Endothelial cell of umbilical vein (primary cell): Measurements from ENCODE around the gene MAN1A2.

ENCODE experiments used
- EZH2 ChIP-seq: IDR thresholded peaks from 2 replicates; pipeline ENCODE4 v1.6.1; 2012; ENCODE audit warnings: borderline replicate concordance, low read depth, mild to moderate bottlenecking, moderate library complexity, low read length, inconsistent platforms; ENCODE audit not compliant: severe bottlenecking
- FOS ChIP-seq: IDR thresholded peaks from 2 replicates; pipeline ENCODE4 v1.6.1; 2011; ENCODE audit warnings: mild to moderate bottlenecking, low read length, moderate library complexity, borderline replicate concordance; ENCODE audit not compliant: insufficient read depth
- POLR2A ChIP-seq: IDR thresholded peaks from 2 replicates; pipeline ENCODE4 v1.6.1; 2012; ENCODE audit warnings: low read depth, mild to moderate bottlenecking, control low read depth, low read length
- POLR2AphosphoS5 ChIP-seq: IDR thresholded peaks from 2 replicates; pipeline ENCODE4 v1.6.1; 2012; ENCODE audit warnings: low read depth, mild to moderate bottlenecking, control low read depth, low read length, moderate library complexity; ENCODE audit not compliant: insufficient read depth
- TF ChIP-seq, protein P1 (sequence below), 2 donors: IDR thresholded peaks; 1 replicate in 1 of 2; 2 replicates in 1 of 2; pipeline ENCODE4 v1.5.1; 2011; ENCODE audit warnings: low read length in 2 of 2, mild to moderate bottlenecking in 2 of 2, moderate library complexity in 2 of 2, control low read depth in 1 of 2, inconsistent platforms in 1 of 2, low read depth in 1 of 2; ENCODE audit not compliant: insufficient read depth in 1 of 2; ENCODE audit errors: extremely low read depth in 1 of 2
- TF ChIP-seq, protein P2 (sequence below): IDR thresholded peaks from 2 replicates; pipeline ENCODE4 v1.6.1; 2011; ENCODE audit not compliant: insufficient read depth, insufficient read length

DNA sequence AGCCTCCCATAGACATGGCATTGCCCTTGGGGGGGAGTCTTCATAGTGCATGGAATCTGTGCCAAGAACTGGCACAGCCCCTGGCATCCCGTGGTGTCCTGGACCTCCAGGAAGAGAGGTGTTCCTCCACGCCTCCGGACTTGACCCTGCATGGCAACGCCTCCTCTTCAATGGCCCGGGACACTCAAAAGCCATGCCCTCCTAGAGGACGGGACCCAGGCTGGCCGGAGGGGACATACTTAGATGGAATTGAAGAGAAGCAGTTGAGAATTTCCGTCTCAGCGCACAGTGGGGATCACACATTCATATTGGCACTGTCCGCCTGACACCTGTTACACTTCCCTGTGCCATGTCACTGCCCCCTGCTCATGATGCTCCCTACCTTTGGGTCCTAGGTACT is 200.2 kb downstream of the MAN1A2 start:
- TF ChIP-seq, protein P1, sequence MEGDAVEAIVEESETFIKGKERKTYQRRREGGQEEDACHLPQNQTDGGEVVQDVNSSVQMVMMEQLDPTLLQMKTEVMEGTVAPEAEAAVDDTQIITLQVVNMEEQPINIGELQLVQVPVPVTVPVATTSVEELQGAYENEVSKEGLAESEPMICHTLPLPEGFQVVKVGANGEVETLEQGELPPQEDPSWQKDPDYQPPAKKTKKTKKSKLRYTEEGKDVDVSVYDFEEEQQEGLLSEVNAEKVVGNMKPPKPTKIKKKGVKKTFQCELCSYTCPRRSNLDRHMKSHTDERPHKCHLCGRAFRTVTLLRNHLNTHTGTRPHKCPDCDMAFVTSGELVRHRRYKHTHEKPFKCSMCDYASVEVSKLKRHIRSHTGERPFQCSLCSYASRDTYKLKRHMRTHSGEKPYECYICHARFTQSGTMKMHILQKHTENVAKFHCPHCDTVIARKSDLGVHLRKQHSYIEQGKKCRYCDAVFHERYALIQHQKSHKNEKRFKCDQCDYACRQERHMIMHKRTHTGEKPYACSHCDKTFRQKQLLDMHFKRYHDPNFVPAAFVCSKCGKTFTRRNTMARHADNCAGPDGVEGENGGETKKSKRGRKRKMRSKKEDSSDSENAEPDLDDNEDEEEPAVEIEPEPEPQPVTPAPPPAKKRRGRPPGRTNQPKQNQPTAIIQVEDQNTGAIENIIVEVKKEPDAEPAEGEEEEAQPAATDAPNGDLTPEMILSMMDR (IDR thresholded peaks at IDR 0.05; ENCODE audit: extremely low read depth in 1 of 2, insufficient read depth in 1 of 2, low read depth in 1 of 2, low read length in 2 of 2) = no peak
- TF ChIP-seq EZH2 (no peak), POLR2AphosphoS5 (no peak), FOS (no peak), POLR2A (no peak)
- TF ChIP-seq, protein P2, sequence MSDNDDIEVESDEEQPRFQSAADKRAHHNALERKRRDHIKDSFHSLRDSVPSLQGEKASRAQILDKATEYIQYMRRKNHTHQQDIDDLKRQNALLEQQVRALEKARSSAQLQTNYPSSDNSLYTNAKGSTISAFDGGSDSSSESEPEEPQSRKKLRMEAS = no peak
